Lower leg skin (tissue), 3 donors: Measurements from ENCODE around the gene UBE2C.

Source experiments
- CTCF ChIP-seq, 3 donors: fragments of 450-650 bp; IDR thresholded peaks; one replicate each; pipeline ENCODE4 v1.5.1; 2016; ENCODE audit warnings: antibody characterized with exemption in 3 of 3, mild to moderate bottlenecking in 3 of 3, moderate library complexity in 2 of 3
- POLR2A ChIP-seq, 2 donors: fragments of 450-650 bp; IDR thresholded peaks; one replicate each; pipeline ENCODE4 v1.6.1; 2016 to 2017; ENCODE audit warnings: antibody characterized with exemption in 2 of 2, mild to moderate bottlenecking in 1 of 2, moderate library complexity in 1 of 2

GRCh38 chr20:45798935-45799642 lies 13.4 kb upstream of the UBE2C start:
- TF ChIP-seq CTCF (IDR thresholded peaks at IDR 0.05) (peak in 1 of 3 donors; percentile 29), POLR2A (IDR thresholded peaks at IDR 0.05) (no peak)
